HEK293 (cell line): ENCODE data around the gene TBC1D9B.

ENCODE experiments used
- CTCF ChIA-PET: fragments of 350-600 bp; formaldehyde crosslinking; extraction: SDS; loops from one replicate; lab custom pipeline; 2021; ENCODE audit warnings: antibody characterized with exemption; lab: Yijun Ruan, JAX
- POLR2A ChIA-PET: fragments of 300-600 bp; formaldehyde crosslinking; extraction: SDS; loops from one replicate; lab custom pipeline; 2020; ENCODE audit warnings: antibody characterized with exemption, inconsistent platforms; lab: Yijun Ruan, JAX
- H3K27ac ChIP-seq: fragments of 200-500 bp; sonication (Bioruptor generic); 2 replicates; pipeline ENCODE4 v1.5.1; 2014; ENCODE audit warnings: low read depth, low read length, control low read depth, inconsistent platforms; ENCODE audit errors: extremely low read depth
- H3K36me3 ChIP-seq, 2 experiments: fragments of 200-500 bp in 1 of 2; sonication (Bioruptor generic) in 1 of 2; 1 replicate in 1 of 2; 2 replicates in 1 of 2; pipeline ENCODE4 v1.5.1; 2014 to 2017; ENCODE audit warnings: inconsistent platforms in 2 of 2, low read length in 2 of 2; ENCODE audit not compliant: control insufficient read depth in 2 of 2, insufficient read depth in 1 of 2
- H3K4me1 ChIP-seq: fragments of 200-500 bp; sonication (Bioruptor generic); 2 replicates; pipeline ENCODE4 v1.5.1; 2014; ENCODE audit warnings: mild to moderate bottlenecking, low read length, inconsistent platforms; ENCODE audit not compliant: control insufficient read depth, insufficient read depth
- H3K4me3 ChIP-seq: 2 replicates; pipeline ENCODE4 v1.5.1; 2011; ENCODE audit warnings: low read depth, mild to moderate bottlenecking, control low read depth, low read length, moderate library complexity
- H3K9me3 ChIP-seq: fragments of 200-500 bp; sonication (Bioruptor generic); 2 replicates; pipeline ENCODE4 v1.5.1; 2014; ENCODE audit warnings: low read depth, low read length, inconsistent platforms; ENCODE audit not compliant: control insufficient read depth, insufficient read depth
- EGR2 ChIP-seq: fragments of 450-650 bp; formaldehyde crosslinking; IDR thresholded peaks from 2 replicates; pipeline ENCODE4 v1.5.1; 2016; ENCODE audit warnings: low read depth, missing biosample characterization, missing genetic modification characterization
- GLIS1 ChIP-seq: fragments of 450-650 bp; formaldehyde crosslinking; IDR thresholded peaks from 2 replicates; pipeline ENCODE4 v1.5.1; 2016; ENCODE audit warnings: missing biosample characterization, missing genetic modification characterization
- HOXA7 ChIP-seq: sonication (generic); formaldehyde crosslinking; IDR thresholded peaks from 2 replicates; pipeline ENCODE4 v1.8.1; 2022; ENCODE audit warnings: missing genetic modification reagents, borderline replicate concordance
- IKZF3 ChIP-seq: fragments of 450-650 bp; IDR thresholded peaks from 2 replicates; pipeline ENCODE4 v1.5.0; 2018; ENCODE audit warnings: missing biosample characterization, mild to moderate bottlenecking, missing genetic modification characterization, moderate library complexity
- RBAK ChIP-seq: fragments of 450-650 bp; formaldehyde crosslinking; IDR thresholded peaks from 2 replicates; pipeline ENCODE4 v1.5.1; 2016; ENCODE audit warnings: missing biosample characterization, missing genetic modification characterization
- YY2 ChIP-seq: fragments of 450-650 bp; formaldehyde crosslinking; IDR thresholded peaks from 2 replicates; pipeline ENCODE4 v1.5.1; 2016; ENCODE audit warnings: missing biosample characterization, missing genetic modification characterization
- ZBTB6 ChIP-seq: fragments of 450-650 bp; formaldehyde crosslinking; IDR thresholded peaks from 2 replicates; pipeline ENCODE4 v1.5.1; 2017; ENCODE audit warnings: missing biosample characterization, missing genetic modification characterization
- ZFP69B ChIP-seq: fragments of 450-650 bp; formaldehyde crosslinking; IDR thresholded peaks from 2 replicates; pipeline ENCODE4 v1.5.1; 2016; ENCODE audit warnings: missing biosample characterization, missing genetic modification characterization
- ZIC2 ChIP-seq: fragments of 450-650 bp; formaldehyde crosslinking; IDR thresholded peaks from 2 replicates; pipeline ENCODE4 v1.5.1; 2016; ENCODE audit warnings: missing biosample characterization, missing genetic modification characterization
- ZNF114 ChIP-seq: fragments of 450-650 bp; formaldehyde crosslinking; IDR thresholded peaks from 2 replicates; pipeline ENCODE4 v1.5.0; 2017; ENCODE audit warnings: missing biosample characterization, missing genetic modification characterization
- ZNF16 ChIP-seq: fragments of 450-650 bp; formaldehyde crosslinking; IDR thresholded peaks from 2 replicates; pipeline ENCODE4 v1.5.1; 2016; ENCODE audit warnings: low read depth, missing biosample characterization, missing genetic modification characterization
- ZNF175 ChIP-seq: fragments of 450-650 bp; formaldehyde crosslinking; IDR thresholded peaks from 2 replicates; pipeline ENCODE4 v1.5.1; 2016; ENCODE audit warnings: missing biosample characterization, missing genetic modification characterization
- ZNF362 ChIP-seq: fragments of 450-650 bp; formaldehyde crosslinking; IDR thresholded peaks from 2 replicates; pipeline ENCODE4 v1.5.1; 2016; ENCODE audit warnings: missing biosample characterization, missing genetic modification characterization
- ZNF366 ChIP-seq: fragments of 450-650 bp; formaldehyde crosslinking; conservative IDR thresholded peaks from 2 replicates; pipeline ENCODE4 v1.5.1; 2016; ENCODE audit warnings: missing biosample characterization, missing genetic modification characterization
- ZNF623 ChIP-seq: fragments of 450-650 bp; formaldehyde crosslinking; IDR thresholded peaks from 2 replicates; pipeline ENCODE4 v1.5.1; 2016; ENCODE audit warnings: missing biosample characterization, missing genetic modification characterization
- ZNF658 ChIP-seq: fragments of 450-650 bp; formaldehyde crosslinking; IDR thresholded peaks from 2 replicates; pipeline ENCODE4; 2016; ENCODE audit warnings: missing biosample characterization, missing genetic modification characterization
- ZNF76 ChIP-seq: fragments of 450-650 bp; formaldehyde crosslinking; IDR thresholded peaks from 2 replicates; pipeline ENCODE4; 2016; ENCODE audit warnings: low read depth, missing biosample characterization, missing genetic modification characterization, borderline replicate concordance
- ZNF768 ChIP-seq: fragments of 450-650 bp; formaldehyde crosslinking; IDR thresholded peaks from 2 replicates; pipeline ENCODE4 v1.5.1; 2018; ENCODE audit warnings: missing biosample characterization, mild to moderate bottlenecking, missing genetic modification characterization
- TF ChIP-seq, protein P1 (sequence below): fragments of 450-650 bp; formaldehyde crosslinking; IDR thresholded peaks from 2 replicates; pipeline ENCODE4 v1.5.1; 2016; ENCODE audit warnings: missing biosample characterization, missing genetic modification characterization
- TF ChIP-seq, protein P2 (sequence below): fragments of 450-650 bp; formaldehyde crosslinking; IDR thresholded peaks from 2 replicates; pipeline ENCODE4 v1.5.1; 2016; ENCODE audit warnings: missing biosample characterization, missing genetic modification characterization, borderline replicate concordance
- TF ChIP-seq, protein P3 (sequence below): fragments of 450-650 bp; formaldehyde crosslinking; IDR thresholded peaks from 2 replicates; pipeline ENCODE4 v1.5.1; 2016; ENCODE audit warnings: missing biosample characterization, missing genetic modification characterization
- TF ChIP-seq, protein P4 (sequence below): fragments of 450-650 bp; formaldehyde crosslinking; IDR thresholded peaks from 2 replicates; pipeline ENCODE4 v1.5.1; 2017; ENCODE audit warnings: missing biosample characterization, missing genetic modification characterization

The TBC1D9B gene

DNA sequence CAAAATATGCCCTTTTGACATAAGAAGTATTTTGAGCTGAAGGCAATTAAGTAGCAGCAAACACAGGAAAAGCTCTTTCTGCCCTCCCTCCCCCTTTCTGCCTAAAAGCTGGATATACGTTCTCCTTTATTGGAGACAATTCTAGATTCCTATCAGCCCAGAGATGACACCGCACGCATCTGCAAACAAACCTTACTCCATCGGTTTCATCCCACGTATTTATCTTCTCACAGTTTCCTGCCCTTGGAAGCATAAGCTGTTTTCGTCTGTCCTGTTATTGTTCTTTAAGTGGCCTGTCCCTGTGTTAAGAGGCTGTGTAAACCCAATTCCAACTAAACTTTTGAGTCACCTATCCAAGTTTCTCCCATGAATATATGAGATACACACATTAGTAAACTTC lies 11.8 kb downstream of the TBC1D9B start:
- Histone ChIP-seq H3K36me3 (peaks cover 21 to 95% of the 10 kb centered on the region in 2 experiments), H3K9me3 (no peaks in the 10 kb centered on the region), H3K27ac (no peak overlapping the region), H3K4me3 (no peak overlapping the region), H3K4me1 (no peaks in the 10 kb centered on the region)
- ChIA-PET POLR2A (no interaction called here), CTCF (no interaction called here)
- TF ChIP-seq, protein P1, sequence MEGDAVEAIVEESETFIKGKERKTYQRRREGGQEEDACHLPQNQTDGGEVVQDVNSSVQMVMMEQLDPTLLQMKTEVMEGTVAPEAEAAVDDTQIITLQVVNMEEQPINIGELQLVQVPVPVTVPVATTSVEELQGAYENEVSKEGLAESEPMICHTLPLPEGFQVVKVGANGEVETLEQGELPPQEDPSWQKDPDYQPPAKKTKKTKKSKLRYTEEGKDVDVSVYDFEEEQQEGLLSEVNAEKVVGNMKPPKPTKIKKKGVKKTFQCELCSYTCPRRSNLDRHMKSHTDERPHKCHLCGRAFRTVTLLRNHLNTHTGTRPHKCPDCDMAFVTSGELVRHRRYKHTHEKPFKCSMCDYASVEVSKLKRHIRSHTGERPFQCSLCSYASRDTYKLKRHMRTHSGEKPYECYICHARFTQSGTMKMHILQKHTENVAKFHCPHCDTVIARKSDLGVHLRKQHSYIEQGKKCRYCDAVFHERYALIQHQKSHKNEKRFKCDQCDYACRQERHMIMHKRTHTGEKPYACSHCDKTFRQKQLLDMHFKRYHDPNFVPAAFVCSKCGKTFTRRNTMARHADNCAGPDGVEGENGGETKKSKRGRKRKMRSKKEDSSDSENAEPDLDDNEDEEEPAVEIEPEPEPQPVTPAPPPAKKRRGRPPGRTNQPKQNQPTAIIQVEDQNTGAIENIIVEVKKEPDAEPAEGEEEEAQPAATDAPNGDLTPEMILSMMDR (tag by site-specific recombination): no peak
- TF ChIP-seq HOXA7 (CRISPR knock-in tag) (no peak), ZNF16 (tag by site-specific recombination) (no peak), ZBTB6 (tag by site-specific recombination) (no peak), ZNF362 (no peak), ZNF175 (tag by site-specific recombination) (no peak), ZNF623 (tag by site-specific recombination) (no peak), ZNF658 (tag by site-specific recombination) (no peak), RBAK (tag by site-specific recombination) (no peak), ZFP69B (tag by site-specific recombination) (no peak), EGR2 (no peak), YY2 (tag by site-specific recombination) (no peak), ZNF366 (tag by site-specific recombination) (no peak), ZNF768 (tag by site-specific recombination) (no peak), GLIS1 (tag by site-specific recombination) (no peak), ZNF76 (tag by site-specific recombination) (no peak)

- Histone ChIP-seq H3K4me3 (no peak overlapping the region), H3K27ac (no peak overlapping the region), H3K4me1 (no peaks in the 10 kb centered on the region), H3K9me3 (no peaks in the 10 kb centered on the region), H3K36me3 (peaks cover 26 to 95% of the 10 kb centered on the region in 2 experiments)
- POLR2A ChIA-PET: no interaction called here
- CTCF ChIA-PET: no interaction called here
- TF ChIP-seq, protein P2, sequence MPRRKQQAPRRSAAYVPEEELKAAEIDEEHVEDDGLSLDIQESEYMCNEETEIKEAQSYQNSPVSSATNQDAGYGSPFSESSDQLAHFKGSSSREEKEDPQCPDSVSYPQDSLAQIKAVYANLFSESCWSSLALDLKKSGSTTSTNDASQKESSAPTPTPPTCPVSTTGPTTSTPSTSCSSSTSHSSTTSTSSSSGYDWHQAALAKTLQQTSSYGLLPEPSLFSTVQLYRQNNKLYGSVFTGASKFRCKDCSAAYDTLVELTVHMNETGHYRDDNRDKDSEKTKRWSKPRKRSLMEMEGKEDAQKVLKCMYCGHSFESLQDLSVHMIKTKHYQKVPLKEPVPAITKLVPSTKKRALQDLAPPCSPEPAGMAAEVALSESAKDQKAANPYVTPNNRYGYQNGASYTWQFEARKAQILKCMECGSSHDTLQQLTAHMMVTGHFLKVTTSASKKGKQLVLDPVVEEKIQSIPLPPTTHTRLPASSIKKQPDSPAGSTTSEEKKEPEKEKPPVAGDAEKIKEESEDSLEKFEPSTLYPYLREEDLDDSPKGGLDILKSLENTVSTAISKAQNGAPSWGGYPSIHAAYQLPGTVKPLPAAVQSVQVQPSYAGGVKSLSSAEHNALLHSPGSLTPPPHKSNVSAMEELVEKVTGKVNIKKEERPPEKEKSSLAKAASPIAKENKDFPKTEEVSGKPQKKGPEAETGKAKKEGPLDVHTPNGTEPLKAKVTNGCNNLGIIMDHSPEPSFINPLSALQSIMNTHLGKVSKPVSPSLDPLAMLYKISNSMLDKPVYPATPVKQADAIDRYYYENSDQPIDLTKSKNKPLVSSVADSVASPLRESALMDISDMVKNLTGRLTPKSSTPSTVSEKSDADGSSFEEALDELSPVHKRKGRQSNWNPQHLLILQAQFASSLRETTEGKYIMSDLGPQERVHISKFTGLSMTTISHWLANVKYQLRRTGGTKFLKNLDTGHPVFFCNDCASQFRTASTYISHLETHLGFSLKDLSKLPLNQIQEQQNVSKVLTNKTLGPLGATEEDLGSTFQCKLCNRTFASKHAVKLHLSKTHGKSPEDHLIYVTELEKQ: no peak
- TF ChIP-seq IKZF3: no peak
- TF ChIP-seq, protein P3, sequence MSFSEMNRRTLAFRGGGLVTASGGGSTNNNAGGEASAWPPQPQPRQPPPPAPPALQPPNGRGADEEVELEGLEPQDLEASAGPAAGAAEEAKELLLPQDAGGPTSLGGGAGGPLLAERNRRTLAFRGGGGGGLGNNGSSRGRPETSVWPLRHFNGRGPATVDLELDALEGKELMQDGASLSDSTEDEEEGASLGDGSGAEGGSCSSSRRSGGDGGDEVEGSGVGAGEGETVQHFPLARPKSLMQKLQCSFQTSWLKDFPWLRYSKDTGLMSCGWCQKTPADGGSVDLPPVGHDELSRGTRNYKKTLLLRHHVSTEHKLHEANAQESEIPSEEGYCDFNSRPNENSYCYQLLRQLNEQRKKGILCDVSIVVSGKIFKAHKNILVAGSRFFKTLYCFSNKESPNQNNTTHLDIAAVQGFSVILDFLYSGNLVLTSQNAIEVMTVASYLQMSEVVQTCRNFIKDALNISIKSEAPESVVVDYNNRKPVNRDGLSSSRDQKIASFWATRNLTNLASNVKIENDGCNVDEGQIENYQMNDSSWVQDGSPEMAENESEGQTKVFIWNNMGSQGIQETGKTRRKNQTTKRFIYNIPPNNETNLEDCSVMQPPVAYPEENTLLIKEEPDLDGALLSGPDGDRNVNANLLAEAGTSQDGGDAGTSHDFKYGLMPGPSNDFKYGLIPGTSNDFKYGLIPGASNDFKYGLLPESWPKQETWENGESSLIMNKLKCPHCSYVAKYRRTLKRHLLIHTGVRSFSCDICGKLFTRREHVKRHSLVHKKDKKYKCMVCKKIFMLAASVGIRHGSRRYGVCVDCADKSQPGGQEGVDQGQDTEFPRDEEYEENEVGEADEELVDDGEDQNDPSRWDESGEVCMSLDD: no peak
- TF ChIP-seq ZIC2 (tag by site-specific recombination): no peak
- TF ChIP-seq, protein P4, sequence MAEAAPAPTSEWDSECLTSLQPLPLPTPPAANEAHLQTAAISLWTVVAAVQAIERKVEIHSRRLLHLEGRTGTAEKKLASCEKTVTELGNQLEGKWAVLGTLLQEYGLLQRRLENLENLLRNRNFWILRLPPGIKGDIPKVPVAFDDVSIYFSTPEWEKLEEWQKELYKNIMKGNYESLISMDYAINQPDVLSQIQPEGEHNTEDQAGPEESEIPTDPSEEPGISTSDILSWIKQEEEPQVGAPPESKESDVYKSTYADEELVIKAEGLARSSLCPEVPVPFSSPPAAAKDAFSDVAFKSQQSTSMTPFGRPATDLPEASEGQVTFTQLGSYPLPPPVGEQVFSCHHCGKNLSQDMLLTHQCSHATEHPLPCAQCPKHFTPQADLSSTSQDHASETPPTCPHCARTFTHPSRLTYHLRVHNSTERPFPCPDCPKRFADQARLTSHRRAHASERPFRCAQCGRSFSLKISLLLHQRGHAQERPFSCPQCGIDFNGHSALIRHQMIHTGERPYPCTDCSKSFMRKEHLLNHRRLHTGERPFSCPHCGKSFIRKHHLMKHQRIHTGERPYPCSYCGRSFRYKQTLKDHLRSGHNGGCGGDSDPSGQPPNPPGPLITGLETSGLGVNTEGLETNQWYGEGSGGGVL (tag by site-specific recombination): no peak
- no peak for TF ChIP-seq ZNF114 (tag by site-specific recombination)
These were observed 13.5 kb downstream of the TBC1D9B start for GRCh38 chr5:179893958-179894895.
